OCI-LY1 (cell line): Measurements from ENCODE around the gene RFPL3.

ENCODE experiments used
- H2AFZ ChIP-seq: fragments of 200-600 bp; sonication (generic), shearing (Covaris generic); 2 replicates; pipeline ENCODE4 v1.6.0; 2014; ENCODE audit warnings: antibody characterized with exemption, mild to moderate bottlenecking, low read length
- H3F3A ChIP-seq: fragments of 200-600 bp; sonication (generic), shearing (Covaris generic); 2 replicates; pipeline ENCODE4 v1.6.0; 2014; ENCODE audit warnings: mild to moderate bottlenecking, antibody characterized with exemption, low read length, moderate library complexity; ENCODE audit not compliant: insufficient read depth
- H3K27ac ChIP-seq: fragments of 200-600 bp; sonication (generic); 2 replicates; pipeline ENCODE4 v1.5.1; 2014; ENCODE audit warnings: low read length, mixed run types, mild to moderate bottlenecking, low read depth; ENCODE audit not compliant: poor library complexity, severe bottlenecking
- H3K27me3 ChIP-seq: fragments of 200-600 bp; sonication (generic); 2 replicates; pipeline ENCODE4 v1.6.0; 2014; ENCODE audit warnings: antibody characterized with exemption, mild to moderate bottlenecking, low read length, moderate library complexity; ENCODE audit not compliant: insufficient read depth
- H3K36me3 ChIP-seq: fragments of 200-600 bp; sonication (generic); 2 replicates; pipeline ENCODE4 v1.6.1; 2014; ENCODE audit warnings: mild to moderate bottlenecking, antibody characterized with exemption, low read length, moderate library complexity, mixed read lengths; ENCODE audit not compliant: insufficient read depth
- H3K4me1 ChIP-seq: fragments of 200-600 bp; sonication (generic); 2 replicates; pipeline ENCODE4 v1.5.1; 2014; ENCODE audit warnings: mild to moderate bottlenecking, low read length, moderate library complexity; ENCODE audit not compliant: insufficient read depth, severe bottlenecking
- H3K4me2 ChIP-seq: fragments of 200-600 bp; sonication (generic), shearing (Covaris generic); 2 replicates; pipeline ENCODE4 v1.6.1; 2014; ENCODE audit warnings: low read length
- H3K4me3 ChIP-seq: fragments of 200-600 bp; sonication (generic); 2 replicates; pipeline ENCODE4 v1.5.1; 2014; ENCODE audit warnings: low read length, low read depth, mild to moderate bottlenecking, mixed read lengths; ENCODE audit not compliant: poor library complexity, severe bottlenecking
- H3K79me2 ChIP-seq: fragments of 200-600 bp; shearing (Covaris generic); 2 replicates; pipeline ENCODE4 v1.6.1; 2016; ENCODE audit warnings: mixed run types, low read length, mixed read lengths; ENCODE audit not compliant: insufficient read depth
- H3K9ac ChIP-seq: fragments of 200-600 bp; sonication (generic), shearing (Covaris generic); 2 replicates; pipeline ENCODE4 v1.6.1; 2014; ENCODE audit warnings: mild to moderate bottlenecking, low read length, mixed read lengths
- H3K9me2 ChIP-seq: fragments of 200-600 bp; sonication (generic), shearing (Covaris generic); 2 replicates; pipeline ENCODE4 v1.6.1; 2014; ENCODE audit warnings: low read depth, mild to moderate bottlenecking, low read length, mixed read lengths
- H3K9me3 ChIP-seq: fragments of 200-600 bp; shearing (Covaris generic); 2 replicates; pipeline ENCODE4 v1.6.1; 2014; ENCODE audit warnings: low read length, mixed read lengths
- H4K20me1 ChIP-seq: fragments of 200-600 bp; sonication (generic), shearing (Covaris generic); 2 replicates; pipeline ENCODE4 v1.6.0; 2016; ENCODE audit warnings: mild to moderate bottlenecking, low read length; ENCODE audit not compliant: insufficient read depth
- EZH2 ChIP-seq: fragments of 200-600 bp; sonication (generic), shearing (Covaris generic); IDR thresholded peaks from 2 replicates; pipeline ENCODE4 v1.8.0; 2017; ENCODE audit warnings: borderline replicate concordance, mixed run types, mild to moderate bottlenecking, antibody characterized with exemption, low read length, moderate library complexity, mixed read lengths
- TF ChIP-seq, protein P1 (sequence below): fragments of 200-600 bp; sonication (generic), shearing (Covaris generic); IDR thresholded peaks from 2 replicates; pipeline ENCODE4 v1.5.1; 2017; ENCODE audit warnings: mild to moderate bottlenecking, antibody characterized with exemption, low read length, moderate library complexity, mixed read lengths

Gene RFPL3

DNA sequence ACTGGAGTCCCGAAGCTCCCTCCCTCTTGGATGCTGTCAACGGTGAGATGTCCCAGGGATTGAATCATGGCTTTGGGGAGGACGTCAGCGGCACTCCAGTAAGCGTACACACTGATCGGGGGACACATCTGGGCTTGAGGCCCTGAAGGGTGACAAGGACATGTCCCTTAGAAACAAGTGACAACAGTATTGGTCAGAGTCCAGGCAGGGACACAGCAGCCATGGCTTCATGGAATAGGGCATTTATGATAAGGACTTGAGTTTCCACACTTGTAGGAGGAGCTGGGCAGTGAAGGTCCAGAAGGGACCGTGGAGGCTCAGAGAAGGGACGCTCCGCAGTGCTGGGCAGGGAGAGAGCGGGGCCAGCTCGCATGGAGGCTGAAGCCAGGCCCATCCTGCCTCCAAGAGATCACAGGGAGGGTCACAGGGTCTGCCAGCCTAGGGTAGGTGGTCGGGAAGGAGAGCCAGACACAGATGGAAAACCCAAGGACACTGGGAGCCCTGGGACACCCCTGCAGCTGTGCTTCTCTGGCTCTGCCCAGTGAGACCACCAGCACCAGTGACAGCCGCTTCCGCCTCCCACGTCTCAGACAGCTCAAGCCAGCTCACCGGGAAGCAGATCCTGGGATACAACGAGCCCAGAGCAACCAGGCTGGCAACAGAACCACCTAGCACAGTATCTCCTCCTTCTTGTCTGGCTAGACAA is 22.9 kb upstream of the RFPL3 start:
- no peaks in the 10 kb centered on the region for H3K9me2 ChIP-seq
- H3K4me1 ChIP-seq, result no peaks in the 10 kb centered on the region
- TF ChIP-seq EZH2, result no peak
- TF ChIP-seq, protein P1, sequence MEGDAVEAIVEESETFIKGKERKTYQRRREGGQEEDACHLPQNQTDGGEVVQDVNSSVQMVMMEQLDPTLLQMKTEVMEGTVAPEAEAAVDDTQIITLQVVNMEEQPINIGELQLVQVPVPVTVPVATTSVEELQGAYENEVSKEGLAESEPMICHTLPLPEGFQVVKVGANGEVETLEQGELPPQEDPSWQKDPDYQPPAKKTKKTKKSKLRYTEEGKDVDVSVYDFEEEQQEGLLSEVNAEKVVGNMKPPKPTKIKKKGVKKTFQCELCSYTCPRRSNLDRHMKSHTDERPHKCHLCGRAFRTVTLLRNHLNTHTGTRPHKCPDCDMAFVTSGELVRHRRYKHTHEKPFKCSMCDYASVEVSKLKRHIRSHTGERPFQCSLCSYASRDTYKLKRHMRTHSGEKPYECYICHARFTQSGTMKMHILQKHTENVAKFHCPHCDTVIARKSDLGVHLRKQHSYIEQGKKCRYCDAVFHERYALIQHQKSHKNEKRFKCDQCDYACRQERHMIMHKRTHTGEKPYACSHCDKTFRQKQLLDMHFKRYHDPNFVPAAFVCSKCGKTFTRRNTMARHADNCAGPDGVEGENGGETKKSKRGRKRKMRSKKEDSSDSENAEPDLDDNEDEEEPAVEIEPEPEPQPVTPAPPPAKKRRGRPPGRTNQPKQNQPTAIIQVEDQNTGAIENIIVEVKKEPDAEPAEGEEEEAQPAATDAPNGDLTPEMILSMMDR, result no peak
- H3K36me3 ChIP-seq, result no peaks in the 10 kb centered on the region
- H3K27ac ChIP-seq, result no peak overlapping the region
- no peaks in the 10 kb centered on the region for H3K27me3 ChIP-seq
- no peak overlapping the region for H3K4me2 ChIP-seq
- H2AFZ ChIP-seq, result no peak overlapping the region
- H3K79me2 ChIP-seq, result no peaks in the 10 kb centered on the region
- H3K4me3 ChIP-seq, result no peak overlapping the region
- H3F3A ChIP-seq, result no peaks in the 10 kb centered on the region
- no peaks in the 10 kb centered on the region for H3K9me3 ChIP-seq
- H3K9ac ChIP-seq, result no peak overlapping the region
- H4K20me1 ChIP-seq, result no peaks in the 10 kb centered on the region

DNA sequence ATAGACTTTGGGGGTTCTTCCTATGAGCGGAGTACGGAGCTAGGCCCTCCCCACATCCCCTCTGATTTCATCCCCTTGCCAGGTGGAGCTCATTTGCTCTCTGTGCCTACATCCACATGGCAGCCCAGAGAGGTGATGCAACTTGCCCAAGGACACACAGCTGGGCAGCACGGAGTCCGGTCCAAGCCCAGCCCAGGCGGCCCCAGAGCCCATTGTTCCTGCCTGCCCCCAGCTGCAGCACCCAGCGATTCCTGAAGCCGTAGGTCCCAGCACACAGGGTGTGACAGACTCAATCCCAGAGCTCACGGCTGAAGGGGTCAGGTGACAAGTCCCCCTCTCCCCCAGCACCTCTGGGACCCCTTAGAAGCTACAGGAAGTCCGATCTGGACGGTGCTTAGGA is 22.2 kb upstream of the RFPL3 start:
- Histone ChIP-seq H3K79me2 (no peaks in the 10 kb centered on the region), H3K27me3 (no peaks in the 10 kb centered on the region), H3K36me3 (no peaks in the 10 kb centered on the region), H4K20me1 (no peaks in the 10 kb centered on the region), H3K9me2 (no peaks in the 10 kb centered on the region), H3K27ac (no peak overlapping the region), H3K4me2 (no peak overlapping the region), H3K4me1 (no peaks in the 10 kb centered on the region), H3K4me3 (no peak overlapping the region), H3F3A (no peaks in the 10 kb centered on the region), H3K9me3 (no peaks in the 10 kb centered on the region), H3K9ac (no peak overlapping the region), H2AFZ (no peak overlapping the region)
- TF ChIP-seq EZH2, result no peak
- TF ChIP-seq, protein P1, result no peak

DNA sequence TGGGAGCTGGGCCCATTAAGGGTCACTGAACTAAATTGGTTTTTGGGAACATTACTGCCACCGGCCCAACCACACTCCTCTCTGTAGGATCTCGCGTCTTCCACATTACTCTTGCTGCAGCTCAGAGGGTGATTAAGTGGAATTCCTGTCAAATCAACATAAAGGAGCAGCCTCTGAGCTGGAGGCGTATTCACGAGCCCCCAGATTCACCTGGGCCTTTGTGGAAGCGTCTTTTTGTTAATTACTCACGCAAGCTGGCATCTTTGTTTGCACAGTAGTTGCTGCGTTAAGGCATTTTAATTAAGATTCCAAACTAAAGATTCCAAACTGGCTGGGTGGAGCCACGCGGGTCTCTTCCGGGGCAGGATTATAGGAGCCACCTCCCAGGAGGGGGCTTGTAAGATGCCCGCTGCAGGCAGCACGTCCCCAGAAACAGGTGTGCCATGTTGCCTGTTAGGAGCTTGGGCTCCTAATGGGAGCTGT is 21.5 kb upstream of the RFPL3 start:
- Histone ChIP-seq H3K9me3 (no peaks in the 10 kb centered on the region), H3K36me3 (no peaks in the 10 kb centered on the region), H3K9me2 (no peaks in the 10 kb centered on the region), H4K20me1 (no peaks in the 10 kb centered on the region), H3F3A (no peaks in the 10 kb centered on the region), H3K4me1 (no peaks in the 10 kb centered on the region), H3K27me3 (no peaks in the 10 kb centered on the region; the same call in 1 of the 2 replicates), H3K27ac (no peak overlapping the region), H3K4me3 (no peak overlapping the region), H3K9ac (no peak overlapping the region), H2AFZ (no peak overlapping the region), H3K79me2 (no peaks in the 10 kb centered on the region), H3K4me2 (no peak overlapping the region)
- no peak for TF ChIP-seq EZH2
- TF ChIP-seq, protein P1, result no peak
